Osteoblast (primary cell): Measurements from ENCODE around the gene FURIN. TPM values are rescaled to one million over a fixed set of nuclear protein-coding genes. Genes with fewer than 3 reads are reported as not detected.
"Not testable (repeated sequence)": the region's sequence is repeated elsewhere in the genome, so short reads cannot be mapped to it uniquely, and the experiment has no call there.

Source experiments
- DNase-seq: peaks from one replicate; pipeline ENCODE4 v3.0.0; 2011; ENCODE audit warnings: low spot score, mixed read lengths; ENCODE audit not compliant: insufficient read length; ENCODE audit errors: missing footprints
- H2AFZ ChIP-seq: 2 replicates; pipeline ENCODE4 v1.6.0; 2011; ENCODE audit warnings: mild to moderate bottlenecking, low read length
- H3K27ac ChIP-seq: 2 replicates; pipeline ENCODE4 v1.5.1; 2011; ENCODE audit warnings: mild to moderate bottlenecking, low read depth, low read length, moderate library complexity
- H3K27me3 ChIP-seq: 2 replicates; pipeline ENCODE4 v1.6.0; 2012; ENCODE audit warnings: mild to moderate bottlenecking, control low read depth, inconsistent platforms, low read length, moderate library complexity; ENCODE audit not compliant: insufficient read depth
- H3K36me3 ChIP-seq: 2 replicates; pipeline ENCODE4 v1.5.1; 2011; ENCODE audit warnings: mild to moderate bottlenecking, low read length, control low read depth, moderate library complexity; ENCODE audit not compliant: insufficient read depth
- H3K4me1 ChIP-seq: 2 replicates; pipeline ENCODE4 v1.5.1; 2011; ENCODE audit warnings: mild to moderate bottlenecking, low read length, control low read depth, moderate library complexity; ENCODE audit not compliant: insufficient read depth
- H3K4me2 ChIP-seq: 2 replicates; pipeline ENCODE4 v1.6.0; 2011; ENCODE audit warnings: mild to moderate bottlenecking, low read length; ENCODE audit not compliant: insufficient read depth
- H3K4me3 ChIP-seq: fragments of 200-600 bp; sonication (generic); 3 replicates; pipeline ENCODE4 v1.5.1; 2012; ENCODE audit warnings: mild to moderate bottlenecking, low read length, inconsistent platforms; ENCODE audit not compliant: insufficient read depth
- H3K79me2 ChIP-seq: 2 replicates; pipeline ENCODE4 v1.6.0; 2012; ENCODE audit warnings: mild to moderate bottlenecking, low read length, control low read depth, inconsistent platforms; ENCODE audit not compliant: insufficient read depth
- H3K9me3 ChIP-seq: 2 replicates; pipeline ENCODE4 v1.5.1; 2011; ENCODE audit warnings: low read depth, low read length, control low read depth
- H4K20me1 ChIP-seq: 2 replicates; pipeline ENCODE4 v1.6.0; 2012; ENCODE audit warnings: mild to moderate bottlenecking, low read length, control low read depth; ENCODE audit not compliant: insufficient read depth
- CTCF ChIP-seq: IDR thresholded peaks from 2 replicates; pipeline ENCODE4 v1.5.1; 2011; ENCODE audit warnings: mild to moderate bottlenecking, low read depth, low read length, moderate library complexity; ENCODE audit errors: extremely low read depth
- total RNA-seq: library from RNA; depleted of rRNA; stranded (reverse); fragments of >200 nt; gene quantifications from 2 replicates; pipeline ENCODE4 v1.2.3, GENCODE V29; 2012

FURIN gene
- total RNA-seq, 1 donor: 39.1 TPM

GRCh38 chr15:90892498-90893174 lies 24.2 kb downstream of the FURIN start:
- H2AFZ ChIP-seq: no peak overlapping the region
- H3K36me3 ChIP-seq: peaks cover 50% of the 10 kb centered on the region
- no peaks in the 10 kb centered on the region for H3K27me3 ChIP-seq
- no peaks in the 10 kb centered on the region for H3K4me1 ChIP-seq
- no peak for TF ChIP-seq CTCF
- H4K20me1 ChIP-seq: no peaks in the 10 kb centered on the region
- H3K4me2 ChIP-seq: no peak overlapping the region
- no peak overlapping the region for H3K27ac ChIP-seq
- no peak overlapping the region for H3K4me3 ChIP-seq
- no peak for DNase-seq
- no peaks in the 10 kb centered on the region for H3K9me3 ChIP-seq
- H3K79me2 ChIP-seq: no peaks in the 10 kb centered on the region

- Histone ChIP-seq H3K27me3 (no peaks in the 10 kb centered on the region), H3K36me3 (peaks cover 50% of the 10 kb centered on the region), H3K27ac (no peak overlapping the region), H4K20me1 (no peaks in the 10 kb centered on the region), H3K4me1 (no peaks in the 10 kb centered on the region), H3K4me3 (no peak overlapping the region), H3K79me2 (no peaks in the 10 kb centered on the region), H3K4me2 (no peak overlapping the region), H3K9me3 (no peaks in the 10 kb centered on the region), H2AFZ (no peak overlapping the region)
- no peak for DNase-seq
- no peak for TF ChIP-seq CTCF
Measured at GRCh38 chr15:90893175-90894090, 25.0 kb downstream of the FURIN start.

GRCh38 chr15:90895571-90896117 lies 27.3 kb downstream of the FURIN start:
- peaks cover 41% of the 10 kb centered on the region for H3K36me3 ChIP-seq
- H2AFZ ChIP-seq: no peak overlapping the region
- H3K4me2 ChIP-seq: no peak overlapping the region
- TF ChIP-seq CTCF: peak; percentile 21
- no peaks in the 10 kb centered on the region for H3K4me1 ChIP-seq
- no peaks in the 10 kb centered on the region for H3K79me2 ChIP-seq
- no peak overlapping the region for H3K4me3 ChIP-seq
- H4K20me1 ChIP-seq: no peaks in the 10 kb centered on the region
- H3K27ac ChIP-seq: no peak overlapping the region
- H3K9me3 ChIP-seq: no peaks in the 10 kb centered on the region
- no peak for DNase-seq
- H3K27me3 ChIP-seq: no peaks in the 10 kb centered on the region

- H4K20me1 ChIP-seq, H3K4me1 ChIP-seq, H2AFZ ChIP-seq, H3K79me2 ChIP-seq, H3K27ac ChIP-seq, H3K27me3 ChIP-seq, H3K4me3 ChIP-seq, H3K4me2 ChIP-seq, H3K9me3 ChIP-seq: not testable (repeated sequence)
- peak; percentile 19 for DNase-seq
- peaks cover 28% of the 10 kb centered on the region for H3K36me3 ChIP-seq
Measured at GRCh38 chr15:90897131-90897655, 28.8 kb downstream of the FURIN start.
